Liver (tissue), 9 donors: Measurements from ENCODE around the gene PPP1R3D. TPM values are rescaled to one million over a fixed set of nuclear protein-coding genes. Genes with fewer than 3 reads are reported as not detected.

Experiments
- DNase-seq: peaks from one replicate; pipeline ENCODE4 v3.0.0-alpha.2; 2017; ENCODE audit warnings: low spot score
- H3K27ac ChIP-seq, 2 donors: one replicate each; pipeline ENCODE4 v1.7.0; 2013; ENCODE audit warnings: inconsistent platforms in 2 of 2, low read length in 2 of 2, control low read depth in 1 of 2, low read depth in 1 of 2, mild to moderate bottlenecking in 1 of 2
- H3K27me3 ChIP-seq, 4 donors: one replicate each; pipeline versions ENCODE4 v1.6.1 to v1.7.0; 2013; ENCODE audit warnings: low read length in 3 of 4, inconsistent platforms in 1 of 4, mild to moderate bottlenecking in 1 of 4, moderate library complexity in 1 of 4; ENCODE audit not compliant: control insufficient read depth in 4 of 4, insufficient read depth in 4 of 4
- H3K36me3 ChIP-seq, 4 donors: one replicate each; pipeline versions ENCODE4 v1.6.1 to v1.7.0; 2013; ENCODE audit warnings: low read length in 3 of 4, mild to moderate bottlenecking in 3 of 4, low read depth in 1 of 4, moderate library complexity in 1 of 4; ENCODE audit not compliant: control insufficient read depth in 4 of 4, insufficient read depth in 3 of 4
- H3K4me1 ChIP-seq, 4 donors: one replicate each; pipeline versions ENCODE4 v1.6.1 to v1.7.0; 2013; ENCODE audit warnings: low read length in 3 of 4, mild to moderate bottlenecking in 3 of 4, moderate library complexity in 1 of 4; ENCODE audit not compliant: control insufficient read depth in 4 of 4, insufficient read depth in 4 of 4
- H3K4me3 ChIP-seq, 3 donors: one replicate each; pipeline versions ENCODE4 v1.6.1 to v1.7.0; 2013; ENCODE audit warnings: low read length in 3 of 3, control low read depth in 1 of 3, low read depth in 1 of 3, mild to moderate bottlenecking in 1 of 3
- H3K9ac ChIP-seq, 2 donors: one replicate each; pipeline ENCODE4 v1.7.0; 2013; ENCODE audit warnings: low read length in 2 of 2, mild to moderate bottlenecking in 2 of 2, moderate library complexity in 2 of 2, control low read depth in 1 of 2, low read depth in 1 of 2
- H3K9me3 ChIP-seq, 4 donors: one replicate each; pipeline versions ENCODE4 v1.6.1 to v1.7.0; 2013; ENCODE audit warnings: low read length in 3 of 4; ENCODE audit not compliant: control insufficient read depth in 4 of 4
- ATF3 ChIP-seq: IDR thresholded peaks from 2 replicates; pipeline ENCODE4 v1.6.1; 2016; ENCODE audit warnings: antibody characterized with exemption
- CTCF ChIP-seq: fragments of 150-350 bp; IDR thresholded peaks from 2 replicates; pipeline ENCODE4 v1.5.1; 2017; ENCODE audit warnings: improper control_type of control experiment, low read depth, low read length; ENCODE audit not compliant: missing input control
- EGR1 ChIP-seq, 2 donors: IDR thresholded peaks; 2 replicates each; pipeline ENCODE4 v1.6.1; 2016 to 2018; ENCODE audit warnings: antibody characterized with exemption in 2 of 2, low read depth in 2 of 2
- FOXA1 ChIP-seq: IDR thresholded peaks from 2 replicates; pipeline ENCODE4 v1.6.1; 2016; ENCODE audit warnings: antibody characterized with exemption
- HNF4A ChIP-seq, 2 donors: conservative IDR thresholded peaks; 2 replicates each; pipeline ENCODE4 v1.6.1; 2016; ENCODE audit warnings: antibody characterized with exemption in 2 of 2, mild to moderate bottlenecking in 2 of 2
- HNF4G ChIP-seq: IDR thresholded peaks from 2 replicates; pipeline ENCODE4 v1.6.1; 2016; ENCODE audit warnings: antibody characterized with exemption
- JUND ChIP-seq, 2 donors: IDR thresholded peaks; 2 replicates each; pipeline ENCODE4 v1.6.1; 2016; ENCODE audit warnings: antibody characterized with exemption in 2 of 2
- NR2F2 ChIP-seq: IDR thresholded peaks from 2 replicates; pipeline ENCODE4 v1.6.1; 2016; ENCODE audit warnings: antibody characterized with exemption
- RAD21 ChIP-seq, 2 donors: IDR thresholded peaks; 2 replicates each; pipeline ENCODE4 v1.6.1; 2016; ENCODE audit warnings: antibody characterized with exemption in 2 of 2, mild to moderate bottlenecking in 2 of 2
- RXRA ChIP-seq, 2 donors: IDR thresholded peaks; 2 replicates each; pipeline ENCODE4 v1.6.1; 2017 to 2018; ENCODE audit warnings: antibody characterized with exemption in 2 of 2, mild to moderate bottlenecking in 1 of 2
- SP1 ChIP-seq: IDR thresholded peaks from 2 replicates; pipeline ENCODE4 v1.6.1; 2018; ENCODE audit warnings: antibody characterized with exemption, mild to moderate bottlenecking
- TAF1 ChIP-seq: conservative IDR thresholded peaks from 2 replicates; pipeline ENCODE4 v1.6.1; 2016; ENCODE audit warnings: antibody characterized with exemption, mild to moderate bottlenecking
- YY1 ChIP-seq: IDR thresholded peaks from 2 replicates; pipeline ENCODE4 v1.6.1; 2016; ENCODE audit warnings: antibody characterized with exemption, mild to moderate bottlenecking
- whole genome bisulfite sequencing: extraction: QIAGEN DNeasy Blood & Tissue Kit; methylation state at CpG from one replicate; pipeline ENCODE4 v1.1.7; 2013; 5-methylcytosine and 5-hydroxymethylcytosine counted together
- polyA plus RNA-seq, 2 donors: library from polyadenylated mRNA; stranded (reverse) in 1 of 2; unstranded in 1 of 2; fragments of 200-250 nt in 1 of 2; fragments of >200 nt in 1 of 2; fragmentation: Nextera tagmentation in 1 of 2; extraction: Ambion mirVana in 1 of 2; gene quantifications; one replicate each; pipeline versions ENCODE4 v1.2.1 to v1.2.3, GENCODE V29; 2013 to 2015
- total RNA-seq, 2 donors: library from RNA; depleted of rRNA; stranded (reverse); fragments of >200 nt; gene quantifications; one replicate each; pipeline ENCODE4 v1.2.3, GENCODE V29; 2014
- TF ChIP-seq, protein P1 (sequence below): IDR thresholded peaks from 2 replicates; pipeline ENCODE4 v1.6.1; 2016; ENCODE audit warnings: antibody characterized with exemption
- TF ChIP-seq, protein P2 (sequence below): IDR thresholded peaks from 2 replicates; pipeline ENCODE4 v1.6.1; 2016; ENCODE audit warnings: antibody characterized with exemption, mild to moderate bottlenecking
- donor health status: healthy.
- donor health status: healthy.
- donor health status: healthy.
- donor health status: healthy.
- donor health status: healthy.

The PPP1R3D gene
- total and polyA plus RNA-seq, 4 donors = 0.28 to 2.2 (median 1.0) TPM

DNA sequence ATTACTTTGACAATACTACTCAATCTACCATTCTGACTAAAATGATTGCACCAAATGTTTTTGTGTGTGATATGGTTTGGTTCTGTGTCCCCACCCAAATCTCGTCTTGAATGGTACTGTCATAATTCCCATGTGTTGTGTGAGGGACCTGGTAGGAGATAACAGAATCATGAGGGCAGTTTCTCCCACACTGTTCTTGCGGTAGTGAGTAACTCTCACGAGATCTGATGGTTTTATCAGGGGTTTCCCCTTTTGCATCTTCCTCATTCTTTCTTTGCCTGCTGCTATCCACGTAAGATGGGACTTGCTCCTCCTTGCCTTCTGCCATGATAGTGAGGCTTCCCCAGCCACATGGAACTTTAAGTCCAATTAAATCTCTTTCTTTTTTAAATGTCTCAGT lies 27.5 kb downstream of the PPP1R3D start:
- no peak overlapping the region for H3K4me3 ChIP-seq
- no peak overlapping the region for H3K27ac ChIP-seq
- TF ChIP-seq NR2F2 (no peak), HNF4A (conservative IDR thresholded peaks at IDR 0.05) (no peak), JUND (IDR thresholded peaks at IDR 0.05) (no peak), TAF1 (no peak), SP1 (no peak), RAD21 (IDR thresholded peaks at IDR 0.05) (no peak), EGR1 (IDR thresholded peaks at IDR 0.05; ENCODE audit: low read depth in 2 of 2) (no peak), ATF3 (no peak), RXRA (IDR thresholded peaks at IDR 0.05) (no peak), CTCF (no peak), YY1 (no peak), FOXA1 (no peak)
- TF ChIP-seq, protein P1, sequence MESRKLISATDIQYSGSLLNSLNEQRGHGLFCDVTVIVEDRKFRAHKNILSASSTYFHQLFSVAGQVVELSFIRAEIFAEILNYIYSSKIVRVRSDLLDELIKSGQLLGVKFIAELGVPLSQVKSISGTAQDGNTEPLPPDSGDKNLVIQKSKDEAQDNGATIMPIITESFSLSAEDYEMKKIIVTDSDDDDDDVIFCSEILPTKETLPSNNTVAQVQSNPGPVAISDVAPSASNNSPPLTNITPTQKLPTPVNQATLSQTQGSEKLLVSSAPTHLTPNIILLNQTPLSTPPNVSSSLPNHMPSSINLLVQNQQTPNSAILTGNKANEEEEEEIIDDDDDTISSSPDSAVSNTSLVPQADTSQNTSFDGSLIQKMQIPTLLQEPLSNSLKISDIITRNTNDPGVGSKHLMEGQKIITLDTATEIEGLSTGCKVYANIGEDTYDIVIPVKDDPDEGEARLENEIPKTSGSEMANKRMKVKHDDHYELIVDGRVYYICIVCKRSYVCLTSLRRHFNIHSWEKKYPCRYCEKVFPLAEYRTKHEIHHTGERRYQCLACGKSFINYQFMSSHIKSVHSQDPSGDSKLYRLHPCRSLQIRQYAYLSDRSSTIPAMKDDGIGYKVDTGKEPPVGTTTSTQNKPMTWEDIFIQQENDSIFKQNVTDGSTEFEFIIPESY = no peak
- TF ChIP-seq, protein P2, sequence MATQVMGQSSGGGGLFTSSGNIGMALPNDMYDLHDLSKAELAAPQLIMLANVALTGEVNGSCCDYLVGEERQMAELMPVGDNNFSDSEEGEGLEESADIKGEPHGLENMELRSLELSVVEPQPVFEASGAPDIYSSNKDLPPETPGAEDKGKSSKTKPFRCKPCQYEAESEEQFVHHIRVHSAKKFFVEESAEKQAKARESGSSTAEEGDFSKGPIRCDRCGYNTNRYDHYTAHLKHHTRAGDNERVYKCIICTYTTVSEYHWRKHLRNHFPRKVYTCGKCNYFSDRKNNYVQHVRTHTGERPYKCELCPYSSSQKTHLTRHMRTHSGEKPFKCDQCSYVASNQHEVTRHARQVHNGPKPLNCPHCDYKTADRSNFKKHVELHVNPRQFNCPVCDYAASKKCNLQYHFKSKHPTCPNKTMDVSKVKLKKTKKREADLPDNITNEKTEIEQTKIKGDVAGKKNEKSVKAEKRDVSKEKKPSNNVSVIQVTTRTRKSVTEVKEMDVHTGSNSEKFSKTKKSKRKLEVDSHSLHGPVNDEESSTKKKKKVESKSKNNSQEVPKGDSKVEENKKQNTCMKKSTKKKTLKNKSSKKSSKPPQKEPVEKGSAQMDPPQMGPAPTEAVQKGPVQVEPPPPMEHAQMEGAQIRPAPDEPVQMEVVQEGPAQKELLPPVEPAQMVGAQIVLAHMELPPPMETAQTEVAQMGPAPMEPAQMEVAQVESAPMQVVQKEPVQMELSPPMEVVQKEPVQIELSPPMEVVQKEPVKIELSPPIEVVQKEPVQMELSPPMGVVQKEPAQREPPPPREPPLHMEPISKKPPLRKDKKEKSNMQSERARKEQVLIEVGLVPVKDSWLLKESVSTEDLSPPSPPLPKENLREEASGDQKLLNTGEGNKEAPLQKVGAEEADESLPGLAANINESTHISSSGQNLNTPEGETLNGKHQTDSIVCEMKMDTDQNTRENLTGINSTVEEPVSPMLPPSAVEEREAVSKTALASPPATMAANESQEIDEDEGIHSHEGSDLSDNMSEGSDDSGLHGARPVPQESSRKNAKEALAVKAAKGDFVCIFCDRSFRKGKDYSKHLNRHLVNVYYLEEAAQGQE = no peak
- no peak overlapping the region for H3K9ac ChIP-seq
- no peaks in the 10 kb centered on the region for H3K36me3 ChIP-seq
- H3K4me1 ChIP-seq = no peaks in the 10 kb centered on the region
- no peak for DNase-seq
- no peaks in the 10 kb centered on the region for H3K9me3 ChIP-seq
- 75% methylated on average over 4 of the region's 4 CpGs for WGBS
- H3K27me3 ChIP-seq = peaks cover 0 to 2% (median 0%) of the 10 kb centered on the region in 4 donors

DNA sequence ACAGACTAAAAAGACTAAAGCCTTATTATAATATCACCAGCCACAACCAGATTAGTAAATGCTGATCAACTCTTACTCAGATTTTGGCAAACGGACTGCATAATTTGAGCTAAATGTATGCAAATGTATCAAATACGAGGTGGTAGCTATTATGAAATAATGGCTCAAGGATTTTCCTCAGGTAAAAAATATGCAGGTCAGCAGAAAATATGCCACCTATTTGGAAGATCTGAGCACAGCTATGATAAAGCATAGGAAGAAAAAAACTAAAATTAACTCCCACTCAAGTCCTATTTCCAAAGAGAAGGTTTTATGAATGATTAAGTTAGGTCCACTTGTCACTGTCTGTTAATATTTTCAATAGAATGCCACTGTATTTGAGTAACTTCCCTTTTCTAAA lies 29.1 kb downstream of the PPP1R3D start:
- no peak for DNase-seq
- Histone ChIP-seq H3K9me3 (no peaks in the 10 kb centered on the region), H3K27me3 (peaks cover 0 to 2% (median 0%) of the 10 kb centered on the region in 4 donors), H3K4me3 (no peak overlapping the region), H3K9ac (no peak overlapping the region), H3K36me3 (no peaks in the 10 kb centered on the region), H3K4me1 (no peaks in the 10 kb centered on the region), H3K27ac (no peak overlapping the region)
- TF ChIP-seq, protein P2 = no peak
- TF ChIP-seq YY1 = no peak
- TF ChIP-seq, protein P1 = no peak
- no peak for TF ChIP-seq CTCF
- TF ChIP-seq HNF4G = no peak
- WGBS = 68% methylated on average over 2 of the region's 2 CpGs
